Esophagus (tissue), 2 donors: ENCODE data around the gene ELP6. TPM values are rescaled to one million over a fixed set of nuclear protein-coding genes. Genes with fewer than 3 reads are reported as not detected.
A peak's percentile ranks its signal among the peaks of the same experiment; 100 is the strongest.
"Not testable (repeated sequence)": the region's sequence is repeated elsewhere in the genome, so short reads cannot be mapped to it uniquely, and the experiment has no call there.

Experiments used
- H3K27ac ChIP-seq, 2 donors: one replicate each; pipeline ENCODE4 v1.5.1; 2013; ENCODE audit warnings: low read depth in 2 of 2, mild to moderate bottlenecking in 2 of 2, inconsistent platforms in 1 of 2, low read length in 1 of 2, moderate library complexity in 1 of 2
- H3K27me3 ChIP-seq, 2 donors: one replicate each; pipeline ENCODE4 v1.6.1; 2013; ENCODE audit warnings: low read length in 2 of 2, control low read depth in 1 of 2, mild to moderate bottlenecking in 1 of 2; ENCODE audit not compliant: insufficient read depth in 2 of 2, control insufficient read depth in 1 of 2
- H3K36me3 ChIP-seq, 2 donors: one replicate each; pipeline ENCODE4 v1.6.1; 2013; ENCODE audit warnings: low read length in 1 of 2; ENCODE audit not compliant: control insufficient read depth in 2 of 2, insufficient read depth in 2 of 2
- H3K4me1 ChIP-seq, 2 donors: one replicate each; pipeline ENCODE4 v1.6.1; 2013; ENCODE audit warnings: low read length in 1 of 2; ENCODE audit not compliant: control insufficient read depth in 2 of 2, insufficient read depth in 2 of 2
- H3K4me3 ChIP-seq, 2 donors: one replicate each; pipeline ENCODE4 v1.5.1; 2013; ENCODE audit warnings: low read length in 2 of 2, mild to moderate bottlenecking in 2 of 2, low read depth in 1 of 2, moderate library complexity in 1 of 2
- H3K9me3 ChIP-seq, 2 donors: one replicate each; pipeline ENCODE4 v1.6.1; 2013; ENCODE audit warnings: mild to moderate bottlenecking in 2 of 2, low read depth in 1 of 2, low read length in 1 of 2, moderate library complexity in 1 of 2; ENCODE audit not compliant: control insufficient read depth in 2 of 2, insufficient read depth in 1 of 2
- WGBS, 2 donors: extraction: QIAGEN DNeasy Blood & Tissue Kit; methylation state at CpG; one replicate each; pipeline ENCODE4 v1.1.7; 2013; 5-methylcytosine and 5-hydroxymethylcytosine counted together
- polyA plus RNA-seq, 2 donors: library from polyadenylated mRNA; stranded (reverse); fragments of 200-250 nt; gene quantifications; one replicate each; pipeline ENCODE4 v1.2.3, GENCODE V29; 2013
- donor health status: healthy with polysubstance abuse.
- donor health status: Bipolar disorder and iron deficiency.

Gene ELP6
- polyA plus RNA-seq, 2 donors, result 18.9 to 24.7 TPM

DNA sequence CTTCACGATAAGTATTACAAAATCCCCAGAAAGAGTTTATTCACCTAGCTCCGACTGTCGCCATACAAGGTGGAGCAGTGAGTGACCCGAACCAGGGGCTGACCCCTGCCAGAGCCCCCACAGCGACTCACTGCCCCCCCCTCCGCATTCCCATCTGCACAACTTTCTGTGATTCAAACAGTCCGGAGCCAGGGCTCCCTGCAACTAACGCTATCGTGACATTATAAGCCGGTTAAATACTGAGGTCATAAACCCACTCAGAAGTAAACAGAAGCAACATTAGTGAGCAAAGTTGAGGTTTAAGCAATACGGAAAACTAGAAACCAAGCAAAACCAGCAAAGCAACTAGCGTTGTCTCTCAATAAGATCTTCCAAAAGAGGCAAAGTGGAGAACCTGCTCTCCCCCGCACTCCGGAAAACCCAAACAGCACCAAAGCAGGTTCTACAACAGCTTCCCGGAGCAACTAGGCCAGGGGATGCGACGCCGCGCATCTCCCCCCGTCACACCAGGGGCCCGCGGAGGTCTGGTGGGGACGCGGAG is 38.4 kb downstream of the ELP6 start:
- 0% methylated on average over 24 of the region's 24 CpGs for WGBS, 2 donors
- Histone ChIP-seq H3K4me3 (peak overlapping the region; percentile 87 to 92), H3K4me1 (peaks cover 6 to 10% of the 10 kb centered on the region in 2 donors), H3K36me3 (no peaks in the 10 kb centered on the region), H3K27ac (peak overlapping the region; percentile 77 to 84), H3K9me3 (no peaks in the 10 kb centered on the region), H3K27me3 (no peaks in the 10 kb centered on the region)

DNA sequence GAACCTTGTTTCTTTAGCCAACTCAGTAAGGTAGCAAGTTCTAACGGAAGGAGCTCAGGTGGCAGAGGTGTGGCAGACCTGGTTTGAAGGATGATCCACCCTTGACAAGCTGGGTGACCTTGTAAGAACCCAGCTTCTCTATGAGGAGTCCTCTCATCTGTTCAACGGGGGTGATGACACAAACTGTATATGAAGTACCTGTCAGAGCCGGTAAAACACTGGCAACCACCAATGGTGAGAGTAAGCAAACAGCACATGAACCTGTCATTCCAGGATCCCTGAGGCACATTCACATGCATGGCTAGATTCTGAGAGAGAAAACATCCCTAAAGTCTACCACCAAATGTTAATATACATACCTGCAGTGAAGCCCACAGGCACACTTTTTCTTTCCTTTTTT is 40.1 kb downstream of the ELP6 start:
- WGBS, 2 donors, result 39 to 54% methylated on average over 3 of the region's 3 CpGs
- no peaks in the 10 kb centered on the region for H3K36me3 ChIP-seq

DNA sequence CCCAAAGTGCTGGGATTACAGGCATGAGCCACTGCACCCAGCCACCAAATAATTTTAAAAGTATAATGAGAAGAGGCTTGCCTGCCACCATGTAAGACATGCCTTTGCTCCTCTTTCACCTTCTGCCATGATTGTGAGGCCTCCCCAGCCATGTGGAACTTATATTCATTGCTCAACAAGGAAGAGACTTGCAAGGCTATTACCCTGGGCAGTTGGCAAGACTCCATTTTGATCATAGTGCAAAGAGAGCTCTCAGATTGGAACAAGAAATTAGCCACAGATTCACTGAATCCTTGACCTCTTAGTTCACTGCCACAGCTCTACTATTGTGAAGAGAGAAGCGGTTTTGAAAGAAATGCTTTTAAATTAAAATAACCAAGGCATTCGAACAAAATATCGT is 43.9 kb downstream of the ELP6 start:
- H3K4me1 ChIP-seq, result peaks cover 2 to 6% of the 10 kb centered on the region in 2 donors
- no peaks in the 10 kb centered on the region for H3K36me3 ChIP-seq
- no peaks in the 10 kb centered on the region for H3K9me3 ChIP-seq
- no peaks in the 10 kb centered on the region for H3K27me3 ChIP-seq
- H3K27ac ChIP-seq, result no peak overlapping the region
- no peak overlapping the region for H3K4me3 ChIP-seq
- 90% methylated on average over 3 of the region's 3 CpGs for WGBS, 2 donors

More for the DNA sequence above, 40.1 kb downstream of the ELP6 start:
- Histone ChIP-seq H3K4me3 (no peak overlapping the region), H3K4me1 (peaks cover 6 to 10% of the 10 kb centered on the region in 2 donors), H3K9me3 (no peaks in the 10 kb centered on the region), H3K27ac (peak overlapping the region in 1 of 2 donors; percentile 20), H3K27me3 (no peaks in the 10 kb centered on the region)

DNA sequence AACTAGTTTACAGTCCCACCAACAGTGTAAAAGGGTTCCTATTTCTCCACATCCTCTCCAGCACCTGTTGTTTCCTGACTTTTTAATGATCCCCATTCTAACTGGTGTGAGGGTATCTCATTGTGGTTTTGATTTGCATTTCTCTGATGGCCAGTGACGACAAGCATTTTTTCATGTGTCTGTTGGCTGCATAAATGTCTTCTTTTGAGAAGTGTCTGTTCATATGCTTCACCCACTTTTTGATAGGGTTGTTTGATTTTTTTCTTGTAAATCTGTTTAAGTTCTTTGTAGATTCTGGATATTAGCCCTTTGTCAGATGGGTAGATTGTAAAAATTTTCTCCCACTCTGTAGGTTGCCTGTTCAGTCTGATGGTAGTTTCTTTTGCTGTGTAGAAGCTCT is 45.2 kb downstream of the ELP6 start:
- not testable (repeated sequence) for H3K27ac ChIP-seq, H3K9me3 ChIP-seq, H3K4me3 ChIP-seq, H3K4me1 ChIP-seq, H3K27me3 ChIP-seq, H3K36me3 ChIP-seq
- WGBS, 2 donors, result 91 to 95% methylated on average over 1 of the region's 1 CpG

DNA sequence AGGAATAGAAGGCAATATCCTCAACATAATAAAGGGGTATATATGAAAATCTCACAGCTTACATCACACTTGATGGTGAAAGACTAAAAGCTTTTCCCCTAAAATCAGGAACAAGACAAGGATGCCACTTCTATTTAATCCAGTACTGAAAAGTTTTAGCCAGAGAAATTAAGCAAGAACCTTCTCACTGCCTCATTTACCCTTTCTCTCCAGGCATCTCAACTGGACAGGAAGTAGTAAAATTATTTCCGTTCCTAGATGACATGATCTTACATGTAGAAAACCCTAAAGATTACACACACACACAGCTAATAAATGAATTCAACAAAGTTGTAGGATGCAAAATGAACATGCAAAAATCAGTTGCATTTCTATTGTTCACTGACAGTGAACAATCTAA is 48.9 kb downstream of the ELP6 start:
- no peaks in the 10 kb centered on the region for H3K36me3 ChIP-seq
- H3K27me3 ChIP-seq, result no peaks in the 10 kb centered on the region
- 60 to 68% methylated on average over 1 of the region's 1 CpG for WGBS, 2 donors
- no peak overlapping the region for H3K27ac ChIP-seq
- H3K9me3 ChIP-seq, result no peaks in the 10 kb centered on the region
- H3K4me1 ChIP-seq, result no peaks in the 10 kb centered on the region
- no peak overlapping the region for H3K4me3 ChIP-seq

DNA sequence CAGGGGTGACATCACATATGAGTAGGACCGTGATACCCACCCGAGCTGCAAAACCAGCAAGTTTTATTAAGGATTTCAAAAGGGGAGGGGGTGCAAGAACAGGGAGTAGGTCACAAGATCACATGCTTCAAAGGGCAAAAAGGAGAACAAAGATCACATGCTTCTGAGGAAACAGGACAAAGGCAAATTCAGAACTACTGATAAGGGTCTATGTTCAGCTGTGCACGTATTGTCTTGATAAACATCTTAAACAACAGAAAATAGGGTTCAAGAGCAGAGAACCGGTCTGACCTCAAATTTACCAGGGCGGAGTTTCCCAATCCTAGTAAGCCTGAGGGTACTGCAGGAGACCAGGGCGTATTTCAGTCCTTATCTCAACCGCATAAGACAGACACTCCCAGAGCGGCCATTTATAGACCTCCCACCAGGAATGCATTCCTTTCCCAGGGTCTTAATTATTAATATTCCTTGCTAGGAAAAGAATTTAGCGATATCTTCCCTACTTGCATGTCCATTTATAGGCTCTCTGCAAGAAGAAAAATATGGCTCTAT is 53.9 kb downstream of the ELP6 start:
- H3K27ac ChIP-seq, H3K36me3 ChIP-seq, H3K4me3 ChIP-seq, H3K27me3 ChIP-seq, H3K4me1 ChIP-seq, H3K9me3 ChIP-seq: not testable (repeated sequence)
- 88% methylated on average over 9 of the region's 9 CpGs for WGBS, 2 donors

DNA sequence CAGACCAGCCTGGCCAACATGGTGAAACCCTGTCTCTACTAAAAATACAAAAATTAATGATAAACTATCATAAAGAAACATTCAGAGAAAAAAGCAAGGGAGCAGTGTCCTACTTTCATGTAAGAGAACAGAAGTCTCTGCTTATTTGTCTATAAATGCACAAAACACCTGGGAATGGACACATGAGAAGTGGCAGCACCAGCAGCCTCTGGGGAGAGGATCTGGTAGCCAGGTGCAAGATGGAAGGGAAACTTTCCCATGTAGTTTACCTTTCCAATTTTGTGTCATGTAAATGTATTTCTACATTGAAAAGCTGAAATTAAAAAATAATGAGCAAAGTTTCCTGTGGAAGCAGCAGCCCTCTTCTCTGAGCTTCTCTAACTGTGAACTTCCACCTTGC is 56.5 kb downstream of the ELP6 start:
- Histone ChIP-seq H3K27me3 (no peaks in the 10 kb centered on the region), H3K27ac (no peak overlapping the region), H3K4me1 (peaks cover 0 to 3% of the 10 kb centered on the region in 2 donors), H3K36me3 (no peaks in the 10 kb centered on the region), H3K4me3 (no peak overlapping the region), H3K9me3 (no peaks in the 10 kb centered on the region)

DNA sequence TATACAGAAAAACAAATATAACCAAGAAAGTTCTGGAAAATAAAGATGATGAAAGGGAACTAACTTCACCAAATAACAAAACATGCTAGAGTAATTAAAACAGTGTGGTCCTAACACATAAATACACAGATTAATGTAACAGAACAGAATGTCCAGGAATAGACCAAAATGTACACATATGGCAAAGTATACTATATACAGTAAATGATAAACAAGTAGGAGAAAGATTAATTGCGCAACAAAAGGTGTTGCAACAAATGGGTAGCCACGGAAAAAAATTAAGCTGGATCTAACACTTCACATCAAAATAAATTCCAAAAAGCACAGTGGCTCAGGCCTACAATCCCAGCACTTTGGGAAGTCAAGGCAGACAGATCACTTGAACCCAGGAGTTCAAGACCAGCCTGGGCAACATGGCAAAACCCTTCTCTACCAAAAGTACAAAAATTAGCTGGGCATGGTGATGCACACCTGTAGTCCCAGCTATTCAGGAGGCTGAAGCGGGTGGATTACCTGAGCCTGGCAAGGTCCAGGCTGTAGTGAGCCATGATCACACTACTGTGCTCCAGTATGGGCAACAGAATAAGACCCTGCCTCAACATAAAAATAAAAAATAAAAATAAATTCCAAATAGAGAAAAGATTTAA is 57.6 kb downstream of the ELP6 start:
- H3K9me3 ChIP-seq, result no peaks in the 10 kb centered on the region
- peaks cover 0 to 3% of the 10 kb centered on the region in 2 donors for H3K4me1 ChIP-seq
- peak overlapping the region in 1 of 2 donors; percentile 50 for H3K27ac ChIP-seq
- WGBS, 2 donors, result 73 to 74% methylated on average over 3 of the region's 3 CpGs
- H3K4me3 ChIP-seq, result no peak overlapping the region
- H3K27me3 ChIP-seq, result no peaks in the 10 kb centered on the region
- H3K36me3 ChIP-seq, result no peaks in the 10 kb centered on the region

DNA sequence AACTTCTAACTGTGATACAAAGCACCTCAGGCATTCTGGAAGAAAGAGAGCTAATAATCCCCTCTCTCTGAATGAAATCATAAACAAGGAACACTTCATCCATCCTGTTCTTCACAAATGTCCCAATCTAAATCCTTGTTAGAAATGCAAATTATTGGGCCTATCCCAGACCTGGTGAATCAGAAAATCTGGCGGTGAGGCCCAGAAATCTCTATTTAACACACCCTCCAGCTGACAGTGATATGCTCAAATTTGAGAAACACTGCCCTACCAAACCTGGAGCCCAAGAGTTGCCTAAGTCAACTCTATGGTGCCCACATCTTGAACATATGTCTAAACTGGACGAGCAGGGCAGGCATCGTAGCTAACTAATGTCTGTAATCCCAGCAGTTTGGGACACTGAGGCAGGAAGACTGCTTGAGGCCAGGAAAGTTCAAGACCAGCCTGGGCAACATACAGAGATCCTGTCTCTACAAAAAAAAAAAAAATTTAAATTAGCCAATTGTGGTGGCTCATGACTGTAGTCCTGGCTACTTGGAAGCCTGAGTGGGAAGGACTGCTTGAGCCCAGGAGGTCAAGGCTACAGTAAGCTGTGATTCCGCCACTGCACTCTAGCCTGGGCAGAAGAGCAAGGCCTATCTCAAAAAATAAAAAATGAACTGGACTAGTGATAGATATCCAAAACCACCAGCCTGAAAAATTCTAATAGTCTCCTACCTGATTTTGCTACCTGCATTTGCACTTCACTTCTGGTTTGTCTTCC is 60.9 kb downstream of the ELP6 start:
- H3K4me1 ChIP-seq, result peaks cover 0 to 3% of the 10 kb centered on the region in 2 donors
- no peaks in the 10 kb centered on the region for H3K36me3 ChIP-seq
- WGBS, 2 donors, result 73 to 77% methylated on average over 4 of the region's 4 CpGs
- H3K4me3 ChIP-seq, result no peak overlapping the region
- H3K27me3 ChIP-seq, result no peaks in the 10 kb centered on the region
- no peaks in the 10 kb centered on the region for H3K9me3 ChIP-seq
- peak overlapping the region; percentile 16 to 66 for H3K27ac ChIP-seq
